IMR-90 (cell line): Measurements from ENCODE around the gene KCNIP1. TPM values are rescaled to one million over a fixed set of nuclear protein-coding genes. Genes with fewer than 3 reads are reported as not detected.

Experiments used
- ATAC-seq: fragments of 200-7000 bp; cut with Tn5 transposase; 2 replicates; pipeline ENCODE4 v1.9.1; 2020; ENCODE audit warnings: low read depth, mild to moderate bottlenecking, moderate library complexity
- BruUV-seq: library from RNA; stranded (reverse); fragments of 400-500 nt; replicated peaks from 2 replicates; lab custom pipeline; 2021; lab: Mats Ljungman, UMichigan
- CTCF ChIA-PET: fragments of 300-600 bp; formaldehyde crosslinking; extraction: SDS; loops from one replicate; lab custom pipeline; 2021; ENCODE audit warnings: antibody characterized with exemption; lab: Yijun Ruan, JAX
- POLR2A ChIA-PET: fragments of 300-600 bp; sonication (Branson Sonifier 250); formaldehyde crosslinking; loops from one replicate; lab custom pipeline; 2022; ENCODE audit warnings: antibody characterized with exemption; ENCODE audit not compliant: unreplicated experiment; lab: Charles Lee
- DNase-seq: peaks from one replicate; pipeline ENCODE4 v3.0.0; 2013
- H2AFZ ChIP-seq: replicated peaks from 2 replicates; pipeline ENCODE3; 2013; ENCODE audit warnings: low read length, mild to moderate bottlenecking; ENCODE audit not compliant: poor library complexity
- H2AK5ac ChIP-seq: 2 replicates; pipeline ENCODE4 v1.6.1; 2013; ENCODE audit warnings: low read depth, low read length, inconsistent platforms
- H2AK9ac ChIP-seq: replicated peaks from 2 replicates; pipeline ENCODE3; 2013; ENCODE audit warnings: mild to moderate bottlenecking, low read depth, low read length, moderate library complexity; ENCODE audit not compliant: poor library complexity
- H2BK120ac ChIP-seq: 2 replicates; pipeline ENCODE4 v1.6.1; 2013; ENCODE audit warnings: low read depth, low read length, inconsistent platforms
- H2BK15ac ChIP-seq: 3 replicates; pipeline ENCODE4 v1.6.1; 2013; ENCODE audit warnings: low read depth, low read length, inconsistent platforms
- H2BK20ac ChIP-seq: 2 replicates; pipeline ENCODE4 v1.6.1; 2013; ENCODE audit warnings: low read depth, mild to moderate bottlenecking, inconsistent platforms, low read length, moderate library complexity
- H2BK5ac ChIP-seq: 2 replicates; pipeline ENCODE4 v1.6.1; 2013; ENCODE audit warnings: mild to moderate bottlenecking, low read depth, low read length, inconsistent platforms; ENCODE audit not compliant: poor library complexity, severe bottlenecking
- H3K14ac ChIP-seq: replicated peaks from 2 replicates; pipeline ENCODE4 v1.6.1; 2013; ENCODE audit warnings: low read depth, low read length, inconsistent platforms
- H3K18ac ChIP-seq: 2 replicates; pipeline ENCODE4 v1.6.1; 2013; ENCODE audit warnings: low read depth, low read length, control low read depth
- H3K23ac ChIP-seq: 2 replicates; pipeline ENCODE4 v1.6.1; 2013; ENCODE audit warnings: low read depth, low read length, inconsistent platforms
- H3K27ac ChIP-seq: 2 replicates; pipeline ENCODE4 v1.5.1; 2013; ENCODE audit warnings: mild to moderate bottlenecking, control low read depth, low read length; ENCODE audit not compliant: insufficient read depth
- H3K27me3 ChIP-seq: 2 replicates; pipeline ENCODE4 v1.6.1; 2013; ENCODE audit warnings: low read length; ENCODE audit not compliant: control insufficient read depth, insufficient read depth
- H3K36me3 ChIP-seq: 2 replicates; pipeline ENCODE4 v1.6.1; 2013; ENCODE audit warnings: low read length, mixed read lengths; ENCODE audit not compliant: control insufficient read depth, insufficient read depth
- H3K4ac ChIP-seq: 2 replicates; pipeline ENCODE4 v1.6.1; 2013; ENCODE audit warnings: low read depth, low read length, inconsistent platforms
- H3K4me1 ChIP-seq: 2 replicates; pipeline ENCODE4 v1.6.1; 2013; ENCODE audit warnings: low read length, mixed read lengths; ENCODE audit not compliant: control insufficient read depth, insufficient read depth
- H3K4me2 ChIP-seq: 2 replicates; pipeline ENCODE4 v1.6.1; 2013; ENCODE audit warnings: low read depth, mild to moderate bottlenecking, control low read depth, low read length, moderate library complexity
- H3K4me3 ChIP-seq: 2 replicates; pipeline ENCODE4 v1.5.1; 2013; ENCODE audit warnings: low read depth, mild to moderate bottlenecking, control low read depth, low read length, moderate library complexity; ENCODE audit not compliant: insufficient read depth
- H3K56ac ChIP-seq: 2 replicates; pipeline ENCODE4 v1.6.1; 2013; ENCODE audit warnings: low read length, inconsistent platforms; ENCODE audit not compliant: insufficient read depth; ENCODE audit errors: extremely low read depth
- H3K79me1 ChIP-seq, 2 experiments: 2 replicates each; pipeline ENCODE4 v1.6.1; 2013; ENCODE audit warnings: low read length in 2 of 2, inconsistent platforms in 1 of 2, low read depth in 1 of 2
- H3K9ac ChIP-seq: 2 replicates; pipeline ENCODE4 v1.6.1; 2013; ENCODE audit warnings: low read depth, low read length, control low read depth
- H3K9me1 ChIP-seq: 2 replicates; pipeline ENCODE4 v1.6.1; 2013; ENCODE audit warnings: low read length, inconsistent platforms; ENCODE audit not compliant: insufficient read depth
- H3K9me3 ChIP-seq: 2 replicates; pipeline ENCODE4 v1.6.1; 2013; ENCODE audit warnings: low read length; ENCODE audit not compliant: control insufficient read depth, insufficient read depth
- H4K20me1 ChIP-seq: 2 replicates; pipeline ENCODE4 v1.6.1; 2013; ENCODE audit warnings: low read length, inconsistent platforms; ENCODE audit not compliant: insufficient read depth
- H4K5ac ChIP-seq: 2 replicates; pipeline ENCODE4 v1.6.1; 2013; ENCODE audit warnings: mild to moderate bottlenecking, low read depth, low read length, control low read depth
- H4K8ac ChIP-seq, 2 experiments: 2 replicates each; pipeline ENCODE4 v1.6.1; 2013; ENCODE audit warnings: low read depth in 2 of 2, low read length in 2 of 2, control low read depth in 1 of 2, inconsistent platforms in 1 of 2
- H4K91ac ChIP-seq: 2 replicates; pipeline ENCODE4 v1.6.1; 2013; ENCODE audit warnings: low read depth, low read length, inconsistent platforms; ENCODE audit not compliant: insufficient read depth
- BHLHE40 ChIP-seq: fragments of 150-350 bp; IDR thresholded peaks from 2 replicates; pipeline ENCODE4 v1.6.1; 2016; ENCODE audit warnings: mild to moderate bottlenecking, low read depth, low read length
- CEBPB ChIP-seq: IDR thresholded peaks from 2 replicates; pipeline ENCODE4 v1.6.1; 2012; ENCODE audit warnings: low read depth, low read length, improper control_type of control experiment
- CTCF ChIP-seq: conservative IDR thresholded peaks from 2 replicates; pipeline ENCODE4 v1.5.1; 2012; ENCODE audit warnings: mild to moderate bottlenecking, low read depth, low read length, improper control_type of control experiment
- FOS ChIP-seq: fragments of 150-350 bp; IDR thresholded peaks from 2 replicates; pipeline ENCODE4 v1.6.1; 2016; ENCODE audit warnings: low read depth, low read length
- MAZ ChIP-seq: IDR thresholded peaks from 2 replicates; pipeline ENCODE4 v1.6.1; 2012; ENCODE audit warnings: low read depth, mild to moderate bottlenecking, low read length, improper control_type of control experiment, moderate library complexity, borderline replicate concordance
- NFE2L2 ChIP-seq: fragments of 150-350 bp; IDR thresholded peaks from 2 replicates; pipeline ENCODE4 v1.6.1; 2016; ENCODE audit warnings: low read depth, mild to moderate bottlenecking, low read length
- RAD21 ChIP-seq: IDR thresholded peaks from 2 replicates; pipeline ENCODE4 v1.6.1; 2012; ENCODE audit warnings: low read length, improper control_type of control experiment
- SMC3 ChIP-seq: fragments of 150-350 bp; IDR thresholded peaks from 2 replicates; pipeline ENCODE4 v1.6.1; 2016; ENCODE audit warnings: low read depth, mild to moderate bottlenecking, antibody characterized with exemption, low read length, moderate library complexity
- USF2 ChIP-seq: fragments of 150-350 bp; IDR thresholded peaks from 2 replicates; pipeline ENCODE4 v1.6.1; 2017; ENCODE audit warnings: mild to moderate bottlenecking, antibody characterized with exemption, low read length, low read depth
- WGBS, 2 experiments: methylation state at CpG; one replicate each; pipeline versions ENCODE4 v1.1.5 to v1.1.7; 2013; ENCODE audit warnings: missing lambda C conversion rate in 2 of 2; ENCODE audit not compliant: insufficient read length in 1 of 2; ENCODE audit errors: extremely low coverage in 2 of 2; 5-methylcytosine and 5-hydroxymethylcytosine counted together
- dilution Hi-C: fragments of 300-500 bp; cut with HindIII; formaldehyde crosslinking; loops from one replicate; pipeline ENCODE4 v1.14.3; 2018; ENCODE audit warnings: low sequenced_read_pairs; ENCODE audit not compliant: unreplicated experiment
- in situ Hi-C: fragments of 300-500 bp; cut with MboI; formaldehyde crosslinking; loops from 3 replicates; pipeline ENCODE4 v1.14.3; 2019; ENCODE audit warnings: low sequenced_read_pairs, inconsistent platforms, mixed read lengths
- intact Hi-C: fragments of 100-400 bp; cut with micrococcal nuclease; formaldehyde crosslinking; loops from 2 replicates; pipeline ENCODE4 v1.10.0; 2022
- polyA plus RNA-seq, 3 experiments: library from polyadenylated mRNA; depleted of rRNA; stranded (reverse); fragments of >200 nt; gene quantifications; 2 replicates each; pipeline ENCODE4 v1.2.3, GENCODE V29; 2012; ENCODE audit warnings: low replicate concordance in 1 of 3
- total RNA-seq: library from RNA; depleted of rRNA; stranded (reverse); fragments of >200 nt; gene quantifications from 2 replicates; pipeline ENCODE4 v1.2.3, GENCODE V29; 2012

The KCNIP1 gene
- total and polyA plus RNA-seq, 2 of the 4 experiments (the other 2 are of a cell fraction) = not detected

GRCh38 chr5:170628691-170629565 lies 125.1 kb downstream of the KCNIP1 start (continued):
- TF ChIP-seq CEBPB (no peak), SMC3 (no peak)

- Histone ChIP-seq H2AFZ (no peak overlapping the region), H3K23ac (no peak overlapping the region), H3K4me1 (peaks cover 4% of the 10 kb centered on the region; the same call in 1 of the 2 replicates), H3K27me3 (peaks cover 5% of the 10 kb centered on the region), H4K20me1 (no peaks in the 10 kb centered on the region; the same call in 1 of the 2 replicates), H3K56ac (no peak overlapping the region), H2BK120ac (no peak overlapping the region), H3K4me3 (no peak overlapping the region), H3K79me1 (no peaks in the 10 kb centered on the region), H3K27ac (no peak overlapping the region), H3K4ac (no peak overlapping the region), H2AK9ac (no peak overlapping the region), H2AK5ac (no peak overlapping the region), H3K9me3 (no peaks in the 10 kb centered on the region), H3K9ac (no peak overlapping the region), H3K14ac (no peak overlapping the region), H2BK5ac (no peak overlapping the region), H4K91ac (no peak overlapping the region), H3K9me1 (no peaks in the 10 kb centered on the region), H3K18ac (no peak overlapping the region), H3K36me3 (no peaks in the 10 kb centered on the region), H2BK15ac (no peak overlapping the region), H2BK20ac (no peak overlapping the region), H4K5ac (no peak overlapping the region), H4K8ac (no peak overlapping the region), H3K4me2 (no peak overlapping the region)
- CTCF ChIA-PET = interaction anchor here (0.5 kb wide), 1 partner anchor 194 kb away, joined by 3 read pairs; no protein-coding TSS in a partner anchor
- POLR2A ChIA-PET = no interaction called here
- DNase-seq = no peak
- TF ChIP-seq MAZ (no peak), BHLHE40 (no peak), RAD21 (no peak), NFE2L2 (no peak), USF2 (no peak), FOS (no peak), CTCF (no peak)
- in situ Hi-C loops = no loop called here
- no TSS peak for BruUV-seq
- WGBS, 2 experiments = 70% methylated on average over 2 of the region's 7 CpGs; no CpG with 5 or more reads in 1 of the 2 experiments
- intact Hi-C loops = loop anchor here (5.0 to 10.0 kb wide), 3 partner anchors 365 to 575 kb away; no protein-coding TSS in a partner anchor
- dilution Hi-C loops = no loop called here
- ATAC-seq = no peak
Measured at GRCh38 chr5:170629566-170630175, 125.9 kb downstream of the KCNIP1 start.
